Measurements from ENCODE around the gene PIGP.

PIGP gene

GRCh38 chr21:37041706-37042271 is 31.1 kb downstream of the PIGP start:
- TF ChIP-seq SIN3A (IDR thresholded peaks at IDR 0.05; ENCODE audit: borderline replicate concordance, insufficient read depth, low read length) = no peak
- no peak for TF ChIP-seq TAF1 (IDR thresholded peaks at IDR 0.05; ENCODE audit: borderline replicate concordance, insufficient read depth, low read length)
- TF ChIP-seq FOXP2 (optimal IDR thresholded peaks at IDR 0.05; ENCODE audit: borderline replicate concordance, extremely low read depth, extremely low read length, insufficient read depth) = no peak
- TF ChIP-seq REST (IDR thresholded peaks at IDR 0.05; ENCODE audit: insufficient read depth in 1 of 2, low read depth in 2 of 2, low read length in 2 of 2) = no peak
- no peak for TF ChIP-seq POLR2AphosphoS5 (IDR thresholded peaks at IDR 0.05; ENCODE audit: low read depth, low read length)

DNA sequence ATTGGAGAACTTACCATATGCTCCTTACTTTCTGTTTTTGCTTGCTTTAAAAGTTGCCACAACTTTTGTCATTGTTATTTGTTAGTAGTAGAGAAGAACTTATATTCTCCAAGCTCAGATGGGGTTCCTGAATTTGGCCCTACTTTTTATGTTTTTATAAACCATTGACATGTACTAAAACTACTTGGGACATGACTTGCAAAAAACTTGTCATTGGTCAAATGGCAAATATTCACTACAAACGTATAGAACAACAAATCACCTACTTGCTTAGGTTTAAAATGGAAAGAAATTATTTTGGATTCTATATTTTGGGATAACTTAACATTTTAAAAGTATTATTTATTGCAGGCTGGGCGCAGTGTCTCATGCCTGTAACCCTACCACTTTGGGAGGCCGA is 32.7 kb downstream of the PIGP start:
- no peak for TF ChIP-seq FOXP2 (optimal IDR thresholded peaks at IDR 0.05; ENCODE audit: borderline replicate concordance, extremely low read depth, extremely low read length, insufficient read depth)
- no peak for TF ChIP-seq SIN3A (IDR thresholded peaks at IDR 0.05; ENCODE audit: borderline replicate concordance, insufficient read depth, low read length)
- no peak for TF ChIP-seq REST (IDR thresholded peaks at IDR 0.05; ENCODE audit: insufficient read depth in 1 of 2, low read depth in 2 of 2, low read length in 2 of 2)
- TF ChIP-seq POLR2AphosphoS5 (IDR thresholded peaks at IDR 0.05; ENCODE audit: low read depth, low read length) = no peak
- no peak for TF ChIP-seq TAF1 (IDR thresholded peaks at IDR 0.05; ENCODE audit: borderline replicate concordance, insufficient read depth, low read length)

DNA sequence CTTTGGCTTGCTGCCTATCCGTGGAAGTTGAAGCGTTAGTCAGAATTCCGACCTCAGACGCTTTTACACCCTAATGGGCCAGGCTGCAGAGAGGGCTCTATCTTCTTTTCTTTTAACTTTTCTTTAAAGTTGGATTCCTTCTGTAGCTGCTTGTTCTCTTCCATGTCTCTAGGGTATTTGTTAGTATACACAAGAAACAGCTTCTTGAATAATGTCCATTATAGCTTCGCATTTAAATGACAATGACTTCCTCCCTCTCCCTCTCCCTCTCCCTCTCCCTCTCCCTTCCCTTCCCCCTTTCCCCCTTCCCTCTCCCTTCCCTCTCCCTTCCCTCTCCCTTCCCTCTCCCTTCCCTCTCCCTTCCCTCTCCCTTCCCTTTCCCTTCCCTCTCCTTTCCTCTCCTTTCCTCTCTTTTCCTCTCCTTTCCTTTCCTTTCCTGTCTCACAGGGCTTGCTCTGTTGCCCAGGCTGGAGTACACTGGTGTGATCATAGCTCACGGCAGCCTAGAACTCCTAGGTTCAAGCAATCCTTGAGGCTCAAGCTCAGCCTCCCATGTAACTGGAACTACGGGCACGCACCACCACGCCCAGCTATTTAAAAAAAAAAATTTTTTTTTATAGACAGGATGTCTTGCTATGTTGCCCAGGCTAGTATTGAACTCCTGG is 33.3 kb downstream of the PIGP start:
- TF ChIP-seq FOXP2 (optimal IDR thresholded peaks at IDR 0.05; ENCODE audit: borderline replicate concordance, extremely low read depth, extremely low read length, insufficient read depth) (no peak), SIN3A (IDR thresholded peaks at IDR 0.05; ENCODE audit: borderline replicate concordance, insufficient read depth, low read length) (no peak), REST (IDR thresholded peaks at IDR 0.05; ENCODE audit: insufficient read depth in 1 of 2, low read depth in 2 of 2, low read length in 2 of 2) (no peak), TAF1 (IDR thresholded peaks at IDR 0.05; ENCODE audit: borderline replicate concordance, insufficient read depth, low read length) (no peak), POLR2AphosphoS5 (IDR thresholded peaks at IDR 0.05; ENCODE audit: low read depth, low read length) (no peak)

- TF ChIP-seq SIN3A (IDR thresholded peaks at IDR 0.05; ENCODE audit: borderline replicate concordance, insufficient read depth, low read length) (no peak), FOXP2 (optimal IDR thresholded peaks at IDR 0.05; ENCODE audit: borderline replicate concordance, extremely low read depth, extremely low read length, insufficient read depth) (no peak), REST (IDR thresholded peaks at IDR 0.05; ENCODE audit: insufficient read depth in 1 of 2, low read depth in 2 of 2, low read length in 2 of 2) (no peak), POLR2AphosphoS5 (IDR thresholded peaks at IDR 0.05; ENCODE audit: low read depth, low read length) (no peak), TAF1 (IDR thresholded peaks at IDR 0.05; ENCODE audit: borderline replicate concordance, insufficient read depth, low read length) (no peak)
Measured at GRCh38 chr21:37036177-37036576, 36.7 kb downstream of the PIGP start.

Measured in PFSK-1 (cell line).